ENCODE measurements around the gene ALG11.
"Not testable (repeated sequence)": the region's sequence is repeated elsewhere in the genome, so short reads cannot be mapped to it uniquely, and the experiment has no call there.

GRCh38 chr13:52030401-52030800 lies 18.2 kb downstream of the ALG11 start:
- TF ChIP-seq, protein P1, sequence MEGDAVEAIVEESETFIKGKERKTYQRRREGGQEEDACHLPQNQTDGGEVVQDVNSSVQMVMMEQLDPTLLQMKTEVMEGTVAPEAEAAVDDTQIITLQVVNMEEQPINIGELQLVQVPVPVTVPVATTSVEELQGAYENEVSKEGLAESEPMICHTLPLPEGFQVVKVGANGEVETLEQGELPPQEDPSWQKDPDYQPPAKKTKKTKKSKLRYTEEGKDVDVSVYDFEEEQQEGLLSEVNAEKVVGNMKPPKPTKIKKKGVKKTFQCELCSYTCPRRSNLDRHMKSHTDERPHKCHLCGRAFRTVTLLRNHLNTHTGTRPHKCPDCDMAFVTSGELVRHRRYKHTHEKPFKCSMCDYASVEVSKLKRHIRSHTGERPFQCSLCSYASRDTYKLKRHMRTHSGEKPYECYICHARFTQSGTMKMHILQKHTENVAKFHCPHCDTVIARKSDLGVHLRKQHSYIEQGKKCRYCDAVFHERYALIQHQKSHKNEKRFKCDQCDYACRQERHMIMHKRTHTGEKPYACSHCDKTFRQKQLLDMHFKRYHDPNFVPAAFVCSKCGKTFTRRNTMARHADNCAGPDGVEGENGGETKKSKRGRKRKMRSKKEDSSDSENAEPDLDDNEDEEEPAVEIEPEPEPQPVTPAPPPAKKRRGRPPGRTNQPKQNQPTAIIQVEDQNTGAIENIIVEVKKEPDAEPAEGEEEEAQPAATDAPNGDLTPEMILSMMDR (conservative IDR thresholded peaks at IDR 0.05; ENCODE audit: low read depth in 2 of 2), result not testable (repeated sequence)
- not testable (repeated sequence) for TF ChIP-seq EZH2 (IDR thresholded peaks at IDR 0.05; ENCODE audit: low read depth, unreplicated experiment); CREB1 (CRISPR knock-in tag; IDR thresholded peaks at IDR 0.05; ENCODE audit: low read depth); POLR2AphosphoS5 (IDR thresholded peaks at IDR 0.05; ENCODE audit: low read depth); EZH2phosphoT487 (IDR thresholded peaks at IDR 0.05; ENCODE audit: unreplicated experiment); STAT1 (IDR thresholded peaks at IDR 0.05; ENCODE audit: unreplicated experiment); JUNB (IDR thresholded peaks at IDR 0.05; ENCODE audit: unreplicated experiment); ZNF462 (CRISPR knock-in tag; IDR thresholded peaks at IDR 0.05); ZNF331 (CRISPR knock-in tag; IDR thresholded peaks at IDR 0.05; ENCODE audit: low read depth)
- TF ChIP-seq, protein P2, sequence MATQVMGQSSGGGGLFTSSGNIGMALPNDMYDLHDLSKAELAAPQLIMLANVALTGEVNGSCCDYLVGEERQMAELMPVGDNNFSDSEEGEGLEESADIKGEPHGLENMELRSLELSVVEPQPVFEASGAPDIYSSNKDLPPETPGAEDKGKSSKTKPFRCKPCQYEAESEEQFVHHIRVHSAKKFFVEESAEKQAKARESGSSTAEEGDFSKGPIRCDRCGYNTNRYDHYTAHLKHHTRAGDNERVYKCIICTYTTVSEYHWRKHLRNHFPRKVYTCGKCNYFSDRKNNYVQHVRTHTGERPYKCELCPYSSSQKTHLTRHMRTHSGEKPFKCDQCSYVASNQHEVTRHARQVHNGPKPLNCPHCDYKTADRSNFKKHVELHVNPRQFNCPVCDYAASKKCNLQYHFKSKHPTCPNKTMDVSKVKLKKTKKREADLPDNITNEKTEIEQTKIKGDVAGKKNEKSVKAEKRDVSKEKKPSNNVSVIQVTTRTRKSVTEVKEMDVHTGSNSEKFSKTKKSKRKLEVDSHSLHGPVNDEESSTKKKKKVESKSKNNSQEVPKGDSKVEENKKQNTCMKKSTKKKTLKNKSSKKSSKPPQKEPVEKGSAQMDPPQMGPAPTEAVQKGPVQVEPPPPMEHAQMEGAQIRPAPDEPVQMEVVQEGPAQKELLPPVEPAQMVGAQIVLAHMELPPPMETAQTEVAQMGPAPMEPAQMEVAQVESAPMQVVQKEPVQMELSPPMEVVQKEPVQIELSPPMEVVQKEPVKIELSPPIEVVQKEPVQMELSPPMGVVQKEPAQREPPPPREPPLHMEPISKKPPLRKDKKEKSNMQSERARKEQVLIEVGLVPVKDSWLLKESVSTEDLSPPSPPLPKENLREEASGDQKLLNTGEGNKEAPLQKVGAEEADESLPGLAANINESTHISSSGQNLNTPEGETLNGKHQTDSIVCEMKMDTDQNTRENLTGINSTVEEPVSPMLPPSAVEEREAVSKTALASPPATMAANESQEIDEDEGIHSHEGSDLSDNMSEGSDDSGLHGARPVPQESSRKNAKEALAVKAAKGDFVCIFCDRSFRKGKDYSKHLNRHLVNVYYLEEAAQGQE (IDR thresholded peaks at IDR 0.05; ENCODE audit: unreplicated experiment), result not testable (repeated sequence)
